Ishikawa (cell line): ENCODE data around the gene NUMA1.
A peak's percentile ranks its signal among the peaks of the same experiment; 100 is the strongest.

Experiments
- CEBPB ChIP-seq: IDR thresholded peaks from 2 replicates; pipeline ENCODE4 v1.6.1; 2012
- CREB1 ChIP-seq: IDR thresholded peaks from 2 replicates; pipeline ENCODE4 v1.6.1; 2012; ENCODE audit warnings: low read depth
- EGR1 ChIP-seq: IDR thresholded peaks from 2 replicates; pipeline ENCODE4 v1.6.1; 2012
- EP300 ChIP-seq: IDR thresholded peaks from 2 replicates; pipeline ENCODE4 v1.6.1; 2012; ENCODE audit warnings: borderline replicate concordance
- FOXM1 ChIP-seq: IDR thresholded peaks from 2 replicates; pipeline ENCODE4 v1.6.1; 2012; ENCODE audit warnings: low read depth, borderline replicate concordance
- MAX ChIP-seq: IDR thresholded peaks from 2 replicates; pipeline ENCODE4 v1.6.1; 2012
- NFIC ChIP-seq: IDR thresholded peaks from 2 replicates; pipeline ENCODE4 v1.6.1; 2012
- RAD21 ChIP-seq: IDR thresholded peaks from 2 replicates; pipeline ENCODE4 v1.6.1; 2012; ENCODE audit warnings: low read depth
- TAF1 ChIP-seq: IDR thresholded peaks from 2 replicates; pipeline ENCODE4 v1.6.1; 2012; ENCODE audit warnings: low read depth, mild to moderate bottlenecking
- TCF12 ChIP-seq: IDR thresholded peaks from 2 replicates; pipeline ENCODE4 v1.6.1; 2012; ENCODE audit warnings: low read depth
- TEAD4 ChIP-seq: IDR thresholded peaks from 2 replicates; pipeline ENCODE4 v1.6.1; 2012
- USF1 ChIP-seq: IDR thresholded peaks from 2 replicates; pipeline ENCODE4 v1.6.1; 2012
- YY1 ChIP-seq: IDR thresholded peaks from 2 replicates; pipeline ENCODE4 v1.6.1; 2012; ENCODE audit warnings: low read depth
- ZBTB7A ChIP-seq: IDR thresholded peaks from 2 replicates; pipeline ENCODE4 v1.6.1; 2012; ENCODE audit warnings: low read depth
- TF ChIP-seq, protein P1 (sequence below): IDR thresholded peaks from 2 replicates; pipeline ENCODE4 v1.6.1; 2012; ENCODE audit warnings: low read depth, mild to moderate bottlenecking

Gene NUMA1

DNA sequence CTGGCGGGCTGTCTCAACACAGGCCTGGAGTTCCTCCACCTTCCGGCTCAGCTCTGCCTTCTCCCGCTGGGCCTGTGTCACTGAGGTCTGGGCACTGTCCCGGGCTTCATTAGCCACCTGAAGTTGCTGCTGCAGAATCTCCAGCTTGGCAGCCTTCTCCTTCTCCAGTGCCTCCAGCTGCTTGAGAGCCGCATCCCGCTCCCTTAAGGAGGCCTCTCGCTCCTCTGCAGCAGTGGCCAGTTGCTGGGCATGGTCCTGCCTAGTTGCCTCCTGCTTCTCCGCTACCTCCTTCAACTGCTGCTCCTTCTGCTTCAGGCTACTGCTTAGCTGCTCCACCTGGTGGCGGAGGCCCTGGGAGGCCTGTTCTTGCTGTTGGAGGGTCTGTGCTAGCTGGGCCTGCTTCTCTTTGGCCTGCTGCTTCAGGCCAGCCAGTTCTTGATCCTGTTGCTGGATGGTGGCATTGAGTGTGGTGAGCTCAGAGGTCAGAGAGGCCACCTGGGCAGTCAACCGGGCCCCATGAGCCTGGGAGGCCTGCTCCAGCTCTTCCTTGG lies 64.8 kb downstream of the NUMA1 start:
- TF ChIP-seq EP300 (no peak), RAD21 (peak; percentile 52)

- peak; percentile 4; the same call in 1 of the 2 replicates for TF ChIP-seq TEAD4
- no peak for TF ChIP-seq MAX
These were observed 65.5 kb downstream of the NUMA1 start for GRCh38 chr11:72014761-72015320.

- TF ChIP-seq EP300 (peak; percentile 38), RAD21 (no peak), TEAD4 (peak; percentile 23; the same call in 1 of the 2 replicates), ZBTB7A (peak; percentile 41; the same call in 1 of the 2 replicates), YY1 (peak; percentile 68; the same call in 1 of the 2 replicates), USF1 (no peak), NFIC (peak; percentile 78), CREB1 (0 out of 2 replicates have a peak, but pooled peaks have one; percentile 12), CEBPB (no peak), EGR1 (peak; percentile 79), TCF12 (peak; percentile 60), FOXM1 (no peak), TAF1 (no peak), MAX (peak; percentile 50)
- TF ChIP-seq, protein P1, sequence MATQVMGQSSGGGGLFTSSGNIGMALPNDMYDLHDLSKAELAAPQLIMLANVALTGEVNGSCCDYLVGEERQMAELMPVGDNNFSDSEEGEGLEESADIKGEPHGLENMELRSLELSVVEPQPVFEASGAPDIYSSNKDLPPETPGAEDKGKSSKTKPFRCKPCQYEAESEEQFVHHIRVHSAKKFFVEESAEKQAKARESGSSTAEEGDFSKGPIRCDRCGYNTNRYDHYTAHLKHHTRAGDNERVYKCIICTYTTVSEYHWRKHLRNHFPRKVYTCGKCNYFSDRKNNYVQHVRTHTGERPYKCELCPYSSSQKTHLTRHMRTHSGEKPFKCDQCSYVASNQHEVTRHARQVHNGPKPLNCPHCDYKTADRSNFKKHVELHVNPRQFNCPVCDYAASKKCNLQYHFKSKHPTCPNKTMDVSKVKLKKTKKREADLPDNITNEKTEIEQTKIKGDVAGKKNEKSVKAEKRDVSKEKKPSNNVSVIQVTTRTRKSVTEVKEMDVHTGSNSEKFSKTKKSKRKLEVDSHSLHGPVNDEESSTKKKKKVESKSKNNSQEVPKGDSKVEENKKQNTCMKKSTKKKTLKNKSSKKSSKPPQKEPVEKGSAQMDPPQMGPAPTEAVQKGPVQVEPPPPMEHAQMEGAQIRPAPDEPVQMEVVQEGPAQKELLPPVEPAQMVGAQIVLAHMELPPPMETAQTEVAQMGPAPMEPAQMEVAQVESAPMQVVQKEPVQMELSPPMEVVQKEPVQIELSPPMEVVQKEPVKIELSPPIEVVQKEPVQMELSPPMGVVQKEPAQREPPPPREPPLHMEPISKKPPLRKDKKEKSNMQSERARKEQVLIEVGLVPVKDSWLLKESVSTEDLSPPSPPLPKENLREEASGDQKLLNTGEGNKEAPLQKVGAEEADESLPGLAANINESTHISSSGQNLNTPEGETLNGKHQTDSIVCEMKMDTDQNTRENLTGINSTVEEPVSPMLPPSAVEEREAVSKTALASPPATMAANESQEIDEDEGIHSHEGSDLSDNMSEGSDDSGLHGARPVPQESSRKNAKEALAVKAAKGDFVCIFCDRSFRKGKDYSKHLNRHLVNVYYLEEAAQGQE: no peak
These were observed 66.3 kb downstream of the NUMA1 start for GRCh38 chr11:72013765-72014711.

- TF ChIP-seq RAD21: no peak; the same call in 1 of the 2 replicates
- peak; percentile 84 for TF ChIP-seq TEAD4
- TF ChIP-seq YY1: peak; percentile 62
- TF ChIP-seq TCF12: peak; percentile 90
- 0 out of 2 replicates have a peak, but pooled peaks have one; percentile 44 for TF ChIP-seq ZBTB7A
- TF ChIP-seq CREB1: no peak
- TF ChIP-seq FOXM1: no peak
- TF ChIP-seq EP300: peak; percentile 88
- TF ChIP-seq, protein P1: peak; percentile 9; the same call in 1 of the 2 replicates
- TF ChIP-seq CEBPB: no peak
- no peak for TF ChIP-seq EGR1
- peak; percentile 89 for TF ChIP-seq NFIC
- TF ChIP-seq USF1: no peak
- TF ChIP-seq TAF1: no peak
- peak; percentile 84 for TF ChIP-seq MAX
These were observed 67.2 kb downstream of the NUMA1 start for GRCh38 chr11:72012897-72013721.

GRCh38 chr11:72012091-72012630 lies 68.2 kb downstream of the NUMA1 start:
- TF ChIP-seq MAX: no peak
- no peak for TF ChIP-seq CREB1
